HG03060 (cell line): ENCODE measurements around the gene MED26.

Source experiments
- ATAC-seq: cut with Tn5 transposase; IDR thresholded peaks from one replicate; pipeline ENCODE4 v1.9.1; 2021; ENCODE audit warnings: low read depth, moderate number of reproducible peaks; ENCODE audit not compliant: unreplicated experiment

Gene MED26

DNA sequence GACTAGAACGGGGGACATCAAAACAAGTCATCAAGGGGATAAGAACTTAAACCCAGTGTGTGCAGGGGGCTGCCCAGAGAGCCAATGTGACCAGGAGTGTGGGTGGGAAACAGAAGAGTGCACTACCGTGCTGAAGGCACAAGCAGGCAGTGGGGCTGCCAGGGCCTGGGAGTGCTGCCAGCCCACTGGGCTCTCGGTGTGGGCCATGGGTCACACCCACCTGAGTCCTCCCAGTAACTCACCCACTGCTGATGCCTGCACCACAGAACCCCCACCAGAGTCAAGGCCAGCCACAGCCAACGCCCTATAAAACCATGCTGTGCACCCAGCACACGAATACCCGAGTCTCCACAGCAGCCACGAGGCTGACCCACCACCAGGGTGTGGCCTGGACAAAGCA is 8.5 kb downstream of the MED26 start:
- ATAC-seq, result no peak

DNA sequence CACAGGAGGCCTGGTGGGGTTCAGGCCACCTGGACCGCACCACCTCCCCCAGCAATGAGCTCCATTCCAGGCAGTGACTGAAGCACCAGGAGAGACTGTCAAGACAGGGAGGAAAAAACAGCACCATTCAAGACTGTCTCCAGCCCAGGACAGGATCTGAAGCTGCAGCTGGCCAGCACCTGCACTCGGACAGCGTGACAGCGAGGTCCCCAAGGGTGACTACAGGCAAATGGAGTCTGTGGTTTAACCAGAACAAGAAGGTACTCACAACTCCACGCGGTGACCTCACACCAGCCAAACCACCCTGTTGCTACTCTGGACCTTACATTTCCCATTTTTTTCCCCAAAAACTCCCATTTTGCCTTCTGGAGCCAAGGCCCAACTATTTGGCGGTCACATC is 9.8 kb downstream of the MED26 start:
- ATAC-seq, result no peak

DNA sequence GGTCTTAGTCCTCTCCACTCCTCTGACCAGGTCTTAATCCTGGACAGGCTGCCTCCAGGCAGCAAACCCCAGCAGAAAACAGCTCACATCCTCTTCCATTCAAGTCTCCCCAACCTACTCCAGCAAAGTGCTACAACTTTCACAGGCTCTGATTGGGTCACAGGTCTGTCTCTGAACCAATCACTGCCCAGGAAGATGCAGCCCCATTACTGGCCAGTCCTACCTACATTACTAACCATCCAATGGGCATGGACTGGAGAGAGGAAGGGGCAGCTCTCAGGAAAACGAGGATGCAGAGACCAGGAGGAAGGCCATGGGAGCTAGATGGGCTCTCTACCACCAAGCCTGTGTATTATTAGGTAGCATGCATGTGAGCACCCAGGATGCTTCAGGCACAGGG is 12.2 kb downstream of the MED26 start:
- ATAC-seq, result no peak

DNA sequence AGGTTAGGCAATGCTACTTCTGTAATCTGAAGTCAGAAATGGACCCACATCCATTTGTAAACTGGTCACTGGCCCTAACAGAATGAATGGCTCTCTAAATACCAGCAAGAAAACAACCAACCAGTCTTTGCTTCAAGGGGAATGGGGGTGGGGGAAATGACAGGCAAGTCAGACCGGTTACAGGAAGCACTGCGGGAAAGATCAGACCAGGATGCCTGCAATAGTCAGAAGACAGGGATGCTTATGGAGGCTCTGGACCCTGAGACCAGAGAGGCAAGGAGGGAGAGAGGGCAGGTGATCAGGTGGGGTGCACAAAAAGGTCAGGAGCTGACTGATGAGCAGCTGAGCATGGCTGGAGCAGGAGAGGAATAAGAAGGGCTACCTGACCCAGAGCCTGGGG is 13.1 kb downstream of the MED26 start:
- ATAC-seq, result no peak

DNA sequence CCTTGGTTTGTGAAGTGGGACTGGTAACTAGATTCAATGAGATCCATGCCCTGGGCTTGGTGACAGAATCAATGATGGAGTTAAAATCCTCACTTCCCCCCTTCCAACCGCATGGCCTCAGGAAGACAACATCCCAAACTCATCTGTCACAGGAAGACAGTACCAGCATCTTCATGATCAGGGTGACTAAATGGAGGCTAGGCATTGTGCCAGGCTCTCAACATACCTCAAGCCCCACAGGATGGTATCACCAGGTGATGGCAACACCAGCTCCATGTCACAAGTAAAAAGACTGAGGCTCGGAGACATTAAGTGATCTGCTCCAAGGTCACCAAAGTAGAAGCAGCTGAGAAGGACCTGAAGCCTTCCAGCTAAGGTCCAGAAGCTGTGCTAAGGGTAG is 14.2 kb downstream of the MED26 start:
- ATAC-seq, result no peak

DNA sequence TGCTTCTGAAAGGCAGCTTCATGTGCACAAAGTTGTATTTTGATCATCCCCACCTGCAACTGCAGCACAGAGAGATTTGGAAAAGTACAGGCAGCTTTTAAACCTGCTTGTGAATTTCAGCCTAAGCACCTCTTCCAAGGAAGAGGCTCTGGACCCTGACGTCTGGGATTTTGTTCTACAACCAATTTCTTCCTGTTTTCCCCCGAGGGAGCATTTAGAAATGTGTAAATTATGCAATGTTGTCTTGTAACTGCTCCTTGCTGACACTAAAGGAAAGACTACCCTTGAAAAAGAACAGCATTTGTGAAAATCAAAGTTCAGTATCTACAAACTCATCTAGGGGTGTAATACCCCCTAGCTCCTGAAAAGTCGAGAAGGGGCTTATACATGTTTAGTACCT is 15.4 kb downstream of the MED26 start:
- no peak for ATAC-seq

DNA sequence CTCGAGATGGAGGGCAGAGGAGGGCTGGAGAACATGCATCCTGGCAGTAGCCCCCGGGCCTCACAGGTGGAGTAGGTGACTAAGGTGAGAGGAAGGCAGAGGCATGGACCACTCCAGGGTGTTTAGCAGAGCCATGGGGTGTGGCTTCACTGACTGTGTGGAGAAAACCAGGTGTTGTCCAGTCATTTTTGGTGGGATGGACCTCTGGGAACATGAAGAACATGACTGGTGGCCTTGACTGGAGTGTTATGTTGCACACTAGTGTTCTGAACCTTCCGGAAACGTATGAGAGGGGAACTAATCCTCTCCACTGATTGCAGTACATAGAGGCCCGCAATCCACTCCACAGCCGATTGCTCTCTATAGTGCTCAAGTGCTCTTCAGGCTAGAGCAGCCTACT is 16.9 kb downstream of the MED26 start:
- no peak for ATAC-seq

DNA sequence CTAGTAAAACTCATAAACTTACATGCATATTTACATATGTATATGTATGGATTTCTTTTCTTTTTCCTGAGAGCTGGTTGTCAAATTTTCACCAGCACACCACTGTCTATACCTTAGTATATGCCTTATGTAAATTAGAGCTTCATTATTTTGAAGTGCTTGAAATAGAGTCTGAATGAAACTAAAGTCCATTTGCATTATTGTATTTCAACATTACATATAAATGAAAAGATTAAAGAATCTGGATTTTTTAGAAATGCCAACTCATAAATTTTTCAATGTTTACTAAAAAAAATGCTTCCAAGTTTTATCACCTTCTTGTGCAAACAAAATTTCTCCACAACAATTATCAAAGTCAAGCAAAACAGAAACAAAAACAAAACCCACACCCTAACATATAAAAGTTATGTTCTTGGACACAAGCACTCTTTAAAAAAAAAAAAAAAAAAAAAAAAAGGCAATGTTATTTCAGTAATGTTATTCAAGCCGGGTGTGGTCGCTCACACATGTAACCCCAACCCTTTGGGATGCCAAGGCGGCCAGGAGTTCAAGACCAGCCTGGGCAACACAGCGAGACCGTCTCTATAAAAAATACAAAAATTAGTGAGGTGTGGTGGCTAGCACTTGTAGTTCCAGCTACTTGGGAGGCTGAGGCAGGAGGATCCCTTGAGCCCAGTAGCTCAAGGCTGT is 18.3 kb downstream of the MED26 start:
- no peak for ATAC-seq

DNA sequence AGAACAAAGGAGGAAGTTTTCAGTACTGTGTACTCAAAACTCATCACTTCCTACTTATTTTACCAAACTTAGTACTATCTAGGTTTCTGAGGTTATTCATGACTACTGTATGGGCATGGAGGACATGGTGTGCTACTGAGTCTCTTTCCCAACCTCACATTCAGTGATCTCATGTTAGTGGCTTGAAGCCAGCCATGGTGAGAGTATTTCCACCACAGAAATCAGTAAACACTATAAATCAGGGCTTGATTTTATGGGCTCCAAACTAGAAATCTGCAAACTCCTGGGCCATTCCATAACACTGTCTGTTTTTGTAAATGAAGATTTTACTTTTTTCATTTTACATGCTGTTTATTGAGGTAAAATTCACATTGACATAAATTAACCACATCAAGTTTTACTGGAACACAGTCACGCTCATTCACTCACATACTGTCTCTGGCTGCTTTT is 19.7 kb downstream of the MED26 start:
- no peak for ATAC-seq

DNA sequence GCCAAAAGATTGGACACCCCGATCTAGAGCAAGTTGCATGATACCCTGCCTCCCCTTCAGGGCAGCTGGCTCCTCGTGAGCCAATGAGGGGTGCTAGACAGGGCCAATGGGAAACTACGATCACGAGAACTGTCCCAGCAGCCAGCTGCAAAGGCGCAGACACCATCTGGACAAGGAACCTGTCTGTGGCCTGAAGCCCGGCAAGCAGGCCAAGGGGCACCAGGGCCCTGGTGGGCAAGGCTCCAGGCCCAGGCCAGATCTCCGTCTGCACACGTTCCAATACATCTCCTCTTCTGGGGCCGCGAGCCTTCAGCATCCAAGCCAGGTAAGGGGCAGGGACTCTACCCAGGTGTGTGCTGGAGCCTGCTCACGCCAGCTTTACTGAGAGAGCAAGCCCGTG is 20.2 kb downstream of the MED26 start:
- no peak for ATAC-seq

DNA sequence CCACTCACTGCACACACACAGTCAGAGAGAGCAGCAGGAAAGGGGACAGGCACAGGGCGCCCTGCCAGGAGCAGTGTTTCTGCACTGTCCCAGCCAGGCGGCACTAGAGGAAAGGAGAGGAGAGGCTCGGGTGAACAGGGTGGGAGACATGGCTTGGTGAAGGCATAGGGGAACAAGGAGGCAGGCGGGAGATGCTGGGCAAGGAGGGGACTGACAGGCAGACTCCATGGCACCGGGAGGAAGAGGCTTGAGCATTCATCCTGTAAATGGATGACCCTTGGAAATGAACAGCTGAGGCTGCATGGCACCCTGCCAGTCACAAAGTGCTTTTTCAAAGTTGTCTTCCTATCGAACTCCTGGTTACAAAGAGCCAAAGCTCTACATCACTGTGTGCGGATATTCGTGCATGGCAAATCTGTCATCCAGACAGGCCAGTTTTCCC is 22.4 kb downstream of the MED26 start:
- no peak for ATAC-seq

DNA sequence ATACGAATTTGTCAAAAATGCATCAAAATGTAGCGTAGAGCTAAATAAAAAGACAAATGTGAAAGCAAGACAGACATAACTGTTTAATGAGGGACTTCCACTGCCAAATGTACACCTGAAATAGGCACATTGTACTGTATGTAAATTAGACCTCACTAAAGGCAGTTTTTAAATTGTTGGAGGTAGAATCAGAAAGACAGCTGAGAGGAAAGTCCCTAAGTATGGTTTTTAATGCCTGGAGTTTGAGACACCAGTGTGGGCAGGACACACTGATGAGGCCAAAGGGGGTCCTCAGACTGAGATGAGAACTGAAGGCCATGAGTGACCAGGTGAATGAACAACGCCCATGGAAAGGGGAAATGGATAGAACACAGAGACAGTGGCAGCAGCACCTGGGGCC is 22.9 kb downstream of the MED26 start:
- ATAC-seq, result no peak

DNA sequence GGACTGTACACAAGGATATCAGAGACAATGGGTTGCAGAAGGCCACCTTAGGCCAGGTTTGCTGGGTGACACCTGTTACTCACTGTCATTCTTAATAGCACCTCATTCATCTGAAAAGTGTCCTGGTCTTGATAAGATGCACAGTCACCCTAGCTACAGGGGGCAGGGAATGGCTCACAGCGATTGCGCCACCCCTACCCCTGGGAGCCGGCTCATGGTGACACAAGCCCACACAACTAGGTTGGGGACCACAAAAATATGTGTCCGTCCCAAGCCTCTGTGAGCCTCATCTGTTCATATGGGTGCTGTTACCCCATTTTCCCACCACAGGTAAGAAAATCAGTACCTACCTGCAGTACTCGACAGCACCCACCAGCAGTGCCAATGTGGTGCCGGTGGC is 23.4 kb downstream of the MED26 start:
- ATAC-seq, result no peak

DNA sequence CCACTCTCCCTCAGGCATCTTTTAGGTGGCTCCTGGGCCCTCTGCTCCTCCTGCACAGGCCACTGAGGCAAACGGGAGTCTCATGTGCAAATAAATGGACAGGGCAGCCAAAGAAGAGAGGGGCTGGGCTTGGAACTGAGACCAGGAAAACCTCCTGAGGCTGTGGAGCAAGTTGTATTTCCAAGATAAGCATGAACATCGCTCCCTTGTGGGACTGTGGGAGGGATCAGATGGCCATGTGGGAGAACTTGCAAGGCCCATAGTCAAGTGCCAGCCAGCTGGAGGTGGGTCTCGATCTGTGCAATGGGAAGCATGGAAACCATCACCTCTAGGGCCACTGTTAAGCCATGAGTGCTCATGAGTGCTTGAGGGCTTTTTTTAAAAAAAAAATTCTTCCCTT is 24.9 kb downstream of the MED26 start:
- no peak for ATAC-seq

DNA sequence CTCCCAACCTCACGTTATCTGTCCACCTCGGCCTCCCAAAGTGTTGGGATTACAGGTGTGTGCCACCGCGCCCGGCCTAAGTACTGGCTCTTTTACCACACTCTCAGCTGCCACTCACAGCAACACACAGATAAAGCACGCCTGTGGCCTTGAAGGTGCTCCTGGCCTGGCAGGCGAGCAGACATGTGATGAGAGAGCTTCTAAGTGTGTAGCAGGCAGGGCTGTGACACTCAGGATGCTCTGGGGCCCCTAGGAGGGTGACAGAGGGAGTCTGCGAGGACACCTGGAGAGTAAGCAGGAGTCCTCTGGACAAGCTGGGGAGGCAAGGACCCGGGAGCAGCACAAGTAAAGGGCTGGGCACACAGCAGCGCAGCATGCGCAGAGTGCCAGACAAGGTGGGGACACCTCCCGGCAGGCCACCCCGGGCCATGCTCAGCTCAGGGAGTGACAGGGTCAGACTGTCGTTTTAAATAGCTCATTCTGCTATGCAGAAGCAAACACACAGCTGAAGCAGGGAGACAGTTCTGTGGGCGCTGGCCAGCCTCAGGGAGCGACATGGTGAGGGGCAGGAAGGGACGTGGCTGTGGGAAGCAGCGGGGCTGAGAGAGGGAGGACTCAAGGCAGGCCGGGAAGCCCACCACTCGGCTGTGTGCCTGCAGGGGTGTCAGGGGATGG is 26.5 kb downstream of the MED26 start:
- ATAC-seq, result no peak

DNA sequence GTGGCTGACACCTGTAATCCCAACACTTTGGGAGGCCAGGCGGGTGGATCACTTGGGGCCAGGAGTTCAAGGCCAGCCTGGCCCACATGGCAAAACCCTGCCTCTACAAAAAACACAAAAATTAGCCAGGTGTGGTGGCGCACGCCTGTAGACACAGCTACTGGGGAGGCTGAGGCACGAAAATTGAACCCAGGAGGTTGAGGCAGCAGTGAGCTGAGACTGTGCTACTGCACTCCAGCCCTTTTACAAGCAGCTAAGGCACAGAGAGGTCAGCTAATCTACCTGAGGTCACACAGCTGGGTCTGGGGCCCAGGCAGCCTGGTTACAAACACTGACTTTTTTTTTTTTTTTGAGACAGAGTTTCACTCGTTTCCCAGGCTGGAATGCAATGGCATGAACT is 27.2 kb downstream of the MED26 start:
- ATAC-seq, result no peak

DNA sequence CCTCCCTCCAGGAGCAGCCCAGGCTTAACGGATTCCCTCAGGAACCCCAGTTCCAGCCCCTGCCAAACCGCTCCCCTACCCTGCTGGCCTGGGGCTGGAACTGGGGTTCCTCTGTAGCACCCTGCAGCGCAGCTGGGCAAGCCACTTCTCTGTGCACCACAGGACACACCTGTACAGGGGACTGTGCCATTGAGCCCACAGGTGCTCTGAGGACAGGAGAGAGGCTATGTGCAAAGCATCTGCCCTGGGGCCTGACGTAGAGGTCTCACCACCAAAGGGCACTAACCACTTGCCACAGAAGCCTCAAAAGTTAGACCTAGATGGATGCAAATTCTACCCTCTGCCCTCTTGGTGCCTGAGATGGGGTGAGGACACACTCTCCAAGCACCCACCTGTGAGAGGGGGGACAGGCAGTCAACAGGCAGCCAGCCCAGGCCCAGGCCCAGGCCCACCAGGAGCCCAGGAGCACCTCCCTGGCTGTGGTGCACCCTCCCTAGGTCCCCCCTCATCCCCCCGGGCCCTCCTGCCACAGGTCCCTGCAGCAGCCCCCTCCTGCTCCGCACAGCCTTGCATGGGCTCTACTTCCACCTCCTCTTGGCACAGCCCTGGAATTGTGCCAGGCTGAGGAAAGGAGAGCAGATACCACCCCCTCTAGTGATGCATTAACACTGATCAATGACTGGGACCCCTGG is 28.2 kb downstream of the MED26 start:
- no peak for ATAC-seq

DNA sequence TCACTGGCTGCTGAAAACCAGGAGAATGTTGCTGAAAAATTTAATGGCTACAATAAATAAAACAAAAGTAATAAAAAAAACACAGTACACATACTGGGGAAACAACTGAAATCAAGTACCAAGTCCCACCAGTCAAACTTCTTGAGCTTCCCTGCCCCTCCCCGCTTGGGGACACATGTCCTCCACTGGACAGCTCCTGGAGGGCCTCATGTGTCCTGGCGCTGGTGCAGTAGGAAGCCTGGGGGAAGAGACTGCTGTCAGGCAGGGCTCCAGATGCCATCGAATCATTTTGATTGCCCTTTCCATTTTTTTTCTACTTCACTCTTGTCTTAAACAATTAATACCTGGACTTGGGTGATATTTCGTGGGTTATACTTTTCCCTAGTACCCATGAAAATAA is 29.2 kb downstream of the MED26 start:
- ATAC-seq, result no peak

DNA sequence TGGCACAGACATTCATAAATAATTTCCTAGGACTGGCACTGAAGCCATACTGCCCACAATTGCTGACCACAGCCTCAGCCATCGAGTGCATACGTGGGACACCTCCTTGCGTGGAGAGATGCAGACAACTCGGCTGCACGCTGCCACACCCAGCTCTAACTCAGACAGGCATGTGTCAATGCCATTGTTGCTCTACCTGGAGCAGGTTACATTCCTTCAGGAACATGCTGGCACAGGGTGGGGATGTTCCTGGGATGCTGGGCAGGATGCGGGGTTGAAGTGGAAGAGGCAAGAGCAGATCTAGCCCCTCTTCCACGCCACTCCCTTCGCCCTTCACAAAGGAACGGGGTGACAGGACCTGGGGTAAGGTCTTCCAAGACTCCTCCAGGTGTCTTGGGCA is 31.6 kb downstream of the MED26 start:
- no peak for ATAC-seq

DNA sequence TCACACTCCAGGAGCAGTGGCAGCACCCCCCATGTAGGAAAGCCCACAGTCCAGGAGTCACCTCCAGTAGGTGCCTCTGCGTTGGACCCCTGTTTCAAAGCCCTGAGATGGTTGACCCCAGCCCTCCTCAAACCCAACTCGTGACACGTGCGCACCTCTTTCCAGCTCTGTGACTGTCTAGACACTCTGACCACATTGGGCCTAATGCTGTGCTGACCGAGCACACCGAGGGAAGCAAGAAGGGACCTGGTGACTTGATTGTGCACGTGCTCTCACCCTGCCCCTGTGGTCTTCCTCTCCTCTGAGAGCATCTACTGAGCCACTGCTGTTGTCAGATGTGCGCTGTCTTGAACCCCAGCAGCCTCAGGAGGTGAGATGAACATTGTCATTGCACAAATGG is 32.9 kb downstream of the MED26 start:
- no peak for ATAC-seq

DNA sequence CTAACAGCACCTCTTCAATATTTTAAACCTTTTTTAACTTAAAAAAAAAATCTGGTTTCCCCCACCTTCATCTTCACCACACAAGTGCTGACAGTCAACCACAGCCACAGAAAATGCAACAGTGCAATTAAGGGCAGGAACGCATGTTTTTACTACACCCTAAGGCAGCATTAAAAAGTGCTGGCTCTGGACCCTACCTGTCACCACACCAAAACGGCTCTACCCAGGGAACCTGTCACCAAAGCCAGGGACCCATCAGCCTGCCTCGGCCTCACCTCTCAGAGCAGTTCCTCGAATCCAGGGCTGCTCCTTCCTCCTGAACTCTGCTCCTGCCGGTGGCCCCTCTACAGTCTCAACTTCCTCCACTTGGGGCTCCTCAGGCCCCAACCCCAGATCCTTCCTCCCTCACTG is 33.3 kb downstream of the MED26 start:
- no peak for ATAC-seq

DNA sequence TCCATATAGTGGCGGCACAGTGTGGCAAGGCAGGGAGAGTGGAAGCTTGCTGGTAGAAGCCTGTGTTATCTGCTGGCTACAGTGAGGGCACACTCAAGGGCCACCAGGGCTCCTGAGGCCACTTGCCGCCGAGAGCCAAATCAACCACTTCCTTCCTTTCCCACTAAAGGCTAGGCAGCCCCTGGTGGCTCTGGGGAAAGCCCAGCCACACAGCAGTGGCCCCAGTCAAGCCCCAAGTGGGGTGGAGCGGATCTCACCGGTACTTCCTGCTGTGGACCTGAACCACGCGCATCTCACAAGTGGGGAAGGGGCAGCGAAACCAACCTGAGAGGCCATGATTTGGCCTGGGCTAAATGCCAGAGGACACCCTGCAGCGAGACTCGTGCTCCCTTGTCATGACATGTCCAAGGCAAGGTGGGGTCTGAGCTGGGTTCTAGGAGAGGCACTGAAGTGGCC is 33.8 kb downstream of the MED26 start:
- no peak for ATAC-seq
